Fibroblast of gingiva (primary cell): ENCODE data around the gene XPO4.
"Not testable (repeated sequence)": the region's sequence is repeated elsewhere in the genome, so short reads cannot be mapped to it uniquely, and the experiment has no call there.

Experiments used
- DNase-seq: peaks from one replicate; pipeline ENCODE4 v3.0.0-alpha.2; 2011; ENCODE audit warnings: low read depth

XPO4 gene

GRCh38 chr13:20891034-20891433 is 11.5 kb downstream of the XPO4 start:
- no peak for DNase-seq

GRCh38 chr13:20890540-20890939 is 12.0 kb downstream of the XPO4 start:
- DNase-seq: not testable (repeated sequence)

- peak; percentile 26 for DNase-seq
Observed at GRCh38 chr13:20882206-20882605, 20.3 kb downstream of the XPO4 start.

GRCh38 chr13:20877902-20878301 is 24.6 kb downstream of the XPO4 start:
- DNase-seq: no peak

GRCh38 chr13:20876802-20877201 is 25.7 kb downstream of the XPO4 start:
- not testable (repeated sequence) for DNase-seq

- DNase-seq: not testable (repeated sequence)
Observed at GRCh38 chr13:20874439-20874838, 28.1 kb downstream of the XPO4 start.

- DNase-seq: peak; percentile 32
Observed at GRCh38 chr13:20873348-20873747, 29.2 kb downstream of the XPO4 start.

GRCh38 chr13:20870829-20871228 is 31.7 kb downstream of the XPO4 start:
- DNase-seq: no peak

GRCh38 chr13:20869540-20869939 is 33.0 kb downstream of the XPO4 start:
- no peak for DNase-seq

GRCh38 chr13:20867408-20867807 is 35.1 kb downstream of the XPO4 start:
- DNase-seq: no peak

- DNase-seq: not testable (repeated sequence)
Observed at GRCh38 chr13:20861666-20862065, 40.9 kb downstream of the XPO4 start.

GRCh38 chr13:20860844-20861243 is 41.7 kb downstream of the XPO4 start:
- DNase-seq: no peak

GRCh38 chr13:20856650-20857049 is 45.9 kb downstream of the XPO4 start:
- DNase-seq: no peak

- DNase-seq: no peak
Observed at GRCh38 chr13:20851844-20852402, 50.6 kb downstream of the XPO4 start.

GRCh38 chr13:20848944-20849343 is 53.6 kb downstream of the XPO4 start:
- no peak for DNase-seq

- DNase-seq: no peak
Observed at GRCh38 chr13:20848203-20848602, 54.3 kb downstream of the XPO4 start.

GRCh38 chr13:20847296-20847695 is 55.2 kb downstream of the XPO4 start:
- no peak for DNase-seq

- no peak for DNase-seq
Observed at GRCh38 chr13:20843166-20843565, 59.4 kb downstream of the XPO4 start.

- no peak for DNase-seq
Observed at GRCh38 chr13:20840568-20840967, 62.0 kb downstream of the XPO4 start.

- no peak for DNase-seq
Observed at GRCh38 chr13:20833900-20834679, 68.5 kb downstream of the XPO4 start.

GRCh38 chr13:20832861-20833260 is 69.7 kb downstream of the XPO4 start:
- no peak for DNase-seq

- no peak for DNase-seq
Observed at GRCh38 chr13:20831933-20832332, 70.6 kb downstream of the XPO4 start.

- DNase-seq: no peak
Observed at GRCh38 chr13:20831254-20831653, 71.3 kb downstream of the XPO4 start.
